GM23248 (cell line): ENCODE data around the gene GHITM. TPM values are rescaled to one million over a fixed set of nuclear protein-coding genes. Genes with fewer than 3 reads are reported as not detected.
"Not testable (repeated sequence)": the region's sequence is repeated elsewhere in the genome, so short reads cannot be mapped to it uniquely, and the experiment has no call there.

ENCODE experiments used
- DNase-seq: peaks from one replicate; pipeline ENCODE4 v3.0.0-alpha.2; 2015
- H2AFZ ChIP-seq: fragments of 200-600 bp; sonication (generic); 2 replicates; pipeline ENCODE4 v1.6.1; 2016; ENCODE audit warnings: antibody characterized with exemption
- H3F3A ChIP-seq: fragments of 200-600 bp; sonication (generic); 2 replicates; pipeline ENCODE4 v1.6.1; 2016; ENCODE audit warnings: mild to moderate bottlenecking, antibody characterized with exemption, mixed run types; ENCODE audit not compliant: insufficient read depth
- H3K27ac ChIP-seq: fragments of 200-600 bp; sonication (generic); 2 replicates; pipeline ENCODE4 v1.5.1; 2016; ENCODE audit warnings: mild to moderate bottlenecking
- H3K27me3 ChIP-seq: fragments of 200-600 bp; sonication (generic); replicated peaks from 2 replicates; pipeline ENCODE4 v1.6.1; 2016; ENCODE audit warnings: mild to moderate bottlenecking; ENCODE audit not compliant: insufficient read depth
- H3K36me3 ChIP-seq: fragments of 200-600 bp; sonication (generic); 2 replicates; pipeline ENCODE4 v1.6.1; 2016; ENCODE audit warnings: low read depth, mild to moderate bottlenecking
- H3K4me1 ChIP-seq: fragments of 200-600 bp; sonication (generic); 2 replicates; pipeline ENCODE4 v1.6.1; 2016; ENCODE audit warnings: mild to moderate bottlenecking; ENCODE audit not compliant: insufficient read depth
- H3K4me2 ChIP-seq: fragments of 200-600 bp; sonication (generic); one replicate; pipeline ENCODE4 v1.6.1; 2016; ENCODE audit warnings: mild to moderate bottlenecking; ENCODE audit not compliant: unreplicated experiment
- H3K4me3 ChIP-seq: fragments of 200-600 bp; sonication (generic); 2 replicates; pipeline ENCODE4 v1.5.1; 2016; ENCODE audit warnings: mild to moderate bottlenecking
- H3K79me2 ChIP-seq: fragments of 200-600 bp; sonication (generic); 2 replicates; pipeline ENCODE4 v1.6.1; 2016; ENCODE audit warnings: mild to moderate bottlenecking; ENCODE audit not compliant: insufficient read depth
- H3K9ac ChIP-seq: fragments of 200-600 bp; sonication (generic); 2 replicates; pipeline ENCODE4 v1.6.1; 2016; ENCODE audit warnings: mild to moderate bottlenecking
- H3K9me2 ChIP-seq: fragments of 200-600 bp; sonication (generic); 2 replicates; pipeline ENCODE4 v1.6.1; 2016; ENCODE audit warnings: mixed run types, mild to moderate bottlenecking, moderate library complexity; ENCODE audit not compliant: insufficient read depth
- H3K9me3 ChIP-seq: fragments of 200-600 bp; sonication (generic); one replicate; pipeline ENCODE4 v1.6.1; 2017; ENCODE audit warnings: low read depth
- H4K20me1 ChIP-seq: fragments of 200-600 bp; sonication (generic); 2 replicates; pipeline ENCODE4 v1.6.0; 2016; ENCODE audit not compliant: insufficient read depth
- EZH2 ChIP-seq: fragments of 200-600 bp; sonication (generic); IDR thresholded peaks from 2 replicates; pipeline ENCODE4 v1.6.1; 2018; ENCODE audit warnings: antibody characterized with exemption, mild to moderate bottlenecking; ENCODE audit not compliant: insufficient read depth, poor library complexity, severe bottlenecking
- EZH2phosphoT487 ChIP-seq: fragments of 200-600 bp; sonication (generic); IDR thresholded peaks from 2 replicates; pipeline ENCODE4 v1.6.1; 2018; ENCODE audit warnings: antibody characterized with exemption, moderate library complexity, mild to moderate bottlenecking, low read depth; ENCODE audit not compliant: insufficient read depth
- WGBS, 2 experiments: methylation state at CpG; one replicate each; pipeline ENCODE4 v1.1.6; 2015 to 2017; ENCODE audit warnings: low lambda C conversion rate in 2 of 2, low coverage in 1 of 2; ENCODE audit errors: missing lambda C conversion rate in 2 of 2; 5-methylcytosine and 5-hydroxymethylcytosine counted together
- in situ Hi-C: fragments of 300-500 bp; cut with MboI; formaldehyde crosslinking; loops from 2 replicates; pipeline ENCODE4 v1.15.0; 2020
- polyA plus RNA-seq: library from polyadenylated mRNA; unstranded; fragments of >200 nt; fragmentation: Nextera tagmentation; extraction: Ambion mirVana; gene quantifications from 2 replicates; pipeline ENCODE4 v1.2.1, GENCODE V29; 2016
- total RNA-seq: library from RNA; depleted of rRNA; stranded (reverse); fragments of >200 nt; shearing (Covaris generic); gene quantifications from 2 replicates; pipeline ENCODE4 v1.2.3, GENCODE V29; 2014

Gene GHITM
- total and polyA plus RNA-seq, 2 experiments from 2014 or later, result 205 to 258 TPM

GRCh38 chr10:84098667-84099066 lies 40.6 kb upstream of the GHITM start:
- H3F3A ChIP-seq, result no peaks in the 10 kb centered on the region
- no peak overlapping the region for H3K4me3 ChIP-seq
- no peaks in the 10 kb centered on the region for H3K79me2 ChIP-seq
- H3K4me1 ChIP-seq, result peaks cover 4% of the 10 kb centered on the region; the same call in 1 of the 2 replicates
- H3K9ac ChIP-seq, result no peak overlapping the region
- no peak overlapping the region for H3K4me2 ChIP-seq
- DNase-seq, result no peak
- no peak overlapping the region for H3K27ac ChIP-seq
- no peak overlapping the region for H2AFZ ChIP-seq
- H3K27me3 ChIP-seq, result no peaks in the 10 kb centered on the region
- no peaks in the 10 kb centered on the region for H3K9me3 ChIP-seq
- no peaks in the 10 kb centered on the region for H3K9me2 ChIP-seq
- H3K36me3 ChIP-seq, result no peaks in the 10 kb centered on the region
- no peaks in the 10 kb centered on the region for H4K20me1 ChIP-seq
- in situ Hi-C loops, result no loop called here
- 48 to 56% methylated on average over 2 of the region's 2 CpGs for WGBS, 2 experiments
- no peak for TF ChIP-seq EZH2
- TF ChIP-seq EZH2phosphoT487, result no peak

DNA sequence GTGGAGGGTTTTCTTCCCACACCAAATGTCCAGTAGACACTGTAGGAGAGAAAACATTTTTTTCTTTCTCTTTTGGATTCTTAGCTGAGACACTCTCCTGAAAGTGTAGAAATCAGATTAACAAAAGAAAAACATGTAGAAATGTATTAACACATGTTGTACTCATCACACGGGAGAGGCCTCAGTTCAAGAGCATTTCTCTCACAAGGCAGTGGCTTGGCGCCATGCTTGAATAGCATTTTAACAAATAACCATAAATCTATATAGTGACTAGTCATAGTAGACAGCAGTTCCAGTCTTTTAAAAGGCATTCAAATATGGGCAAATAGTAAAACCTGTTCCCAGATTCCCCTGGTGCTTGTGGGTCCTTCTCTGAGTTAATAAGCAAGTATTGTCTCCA lies 38.3 kb upstream of the GHITM start:
- no peaks in the 10 kb centered on the region for H4K20me1 ChIP-seq
- no peak overlapping the region for H3K27ac ChIP-seq
- no peaks in the 10 kb centered on the region for H3K27me3 ChIP-seq
- no peak overlapping the region for H3K4me3 ChIP-seq
- H3K4me2 ChIP-seq, result no peak overlapping the region
- no peak overlapping the region for H2AFZ ChIP-seq
- H3F3A ChIP-seq, result no peaks in the 10 kb centered on the region
- 23 to 27% methylated on average over 2 of the region's 2 CpGs for WGBS, 2 experiments
- no peaks in the 10 kb centered on the region for H3K36me3 ChIP-seq
- in situ Hi-C loops, result no loop called here
- no peaks in the 10 kb centered on the region for H3K9me2 ChIP-seq
- H3K9me3 ChIP-seq, result no peaks in the 10 kb centered on the region
- no peaks in the 10 kb centered on the region for H3K79me2 ChIP-seq
- peaks cover 2% of the 10 kb centered on the region; the same call in 1 of the 2 replicates for H3K4me1 ChIP-seq
- no peak for DNase-seq
- no peak overlapping the region for H3K9ac ChIP-seq
- no peak for TF ChIP-seq EZH2
- TF ChIP-seq EZH2phosphoT487, result no peak

DNA sequence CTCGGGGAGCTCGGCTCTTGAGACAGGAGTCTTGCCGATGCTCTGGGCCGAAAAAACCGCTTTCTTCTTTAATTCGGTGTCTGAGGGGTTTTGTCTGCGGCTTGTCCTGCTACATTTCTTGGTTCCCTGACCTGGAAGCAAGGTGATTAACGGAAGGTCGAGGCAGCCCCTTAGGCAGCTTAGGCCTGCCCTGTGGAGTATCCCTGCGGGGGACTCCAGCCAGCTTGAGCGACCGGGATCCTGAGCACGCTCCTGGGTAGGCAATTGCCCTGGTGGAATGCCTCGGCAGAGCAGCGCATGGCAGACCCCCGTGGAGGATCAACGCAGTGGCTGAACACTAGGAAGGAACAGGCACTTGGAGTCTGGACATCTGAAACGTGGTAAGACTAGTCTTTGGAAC lies 30.5 kb upstream of the GHITM start:
- H3F3A ChIP-seq, result no peaks in the 10 kb centered on the region
- no peaks in the 10 kb centered on the region for H3K79me2 ChIP-seq
- H3K4me3 ChIP-seq, result no peak overlapping the region
- H3K9me3 ChIP-seq, result no peaks in the 10 kb centered on the region
- H3K27me3 ChIP-seq, result no peaks in the 10 kb centered on the region
- no peaks in the 10 kb centered on the region for H3K9me2 ChIP-seq
- no peak overlapping the region for H2AFZ ChIP-seq
- DNase-seq, result no peak
- in situ Hi-C loops, result no loop called here
- H4K20me1 ChIP-seq, result no peaks in the 10 kb centered on the region
- TF ChIP-seq EZH2 (no peak), EZH2phosphoT487 (no peak)
- no peaks in the 10 kb centered on the region for H3K36me3 ChIP-seq
- H3K27ac ChIP-seq, result no peak overlapping the region
- no peak overlapping the region for H3K4me2 ChIP-seq
- no peaks in the 10 kb centered on the region for H3K4me1 ChIP-seq
- 56 to 69% methylated on average over 18 of the region's 18 CpGs for WGBS, 2 experiments
- no peak overlapping the region for H3K9ac ChIP-seq

DNA sequence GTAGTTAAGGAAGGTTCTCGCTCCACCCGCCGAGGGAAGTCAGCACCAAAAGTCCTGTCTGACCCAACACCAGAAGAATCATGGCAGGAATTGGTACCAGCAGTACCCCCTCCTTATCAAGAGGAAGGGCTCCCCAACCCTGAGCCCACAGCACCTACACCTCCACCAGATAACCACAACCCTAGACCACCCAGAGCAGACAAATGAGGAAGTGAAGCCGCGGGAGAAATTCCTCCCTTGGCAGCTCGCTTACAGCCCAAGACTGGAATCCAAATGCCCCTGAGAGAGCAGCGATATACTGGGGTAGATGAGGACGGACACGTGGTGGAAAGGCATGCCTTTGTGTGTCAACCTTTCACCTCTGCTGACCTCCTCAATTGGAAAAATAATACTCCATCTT lies 29.5 kb upstream of the GHITM start:
- H3K9me3 ChIP-seq, in situ Hi-C loops, H3K36me3 ChIP-seq, H2AFZ ChIP-seq, H3K4me2 ChIP-seq, H3K4me3 ChIP-seq, H3K4me1 ChIP-seq, H3K79me2 ChIP-seq, H3K9ac ChIP-seq, H3K9me2 ChIP-seq, DNase-seq, H3F3A ChIP-seq, H3K27me3 ChIP-seq, H3K27ac ChIP-seq, H4K20me1 ChIP-seq: not testable (repeated sequence)
- 64 to 65% methylated on average over 9 of the region's 9 CpGs for WGBS, 2 experiments

- H3K4me1 ChIP-seq, H4K20me1 ChIP-seq, H3K27ac ChIP-seq, in situ Hi-C loops, DNase-seq, H3K4me3 ChIP-seq, H3K9me3 ChIP-seq, H3K27me3 ChIP-seq, H3K79me2 ChIP-seq, H3F3A ChIP-seq, H3K9me2 ChIP-seq, H2AFZ ChIP-seq, H3K36me3 ChIP-seq, H3K9ac ChIP-seq, H3K4me2 ChIP-seq: not testable (repeated sequence)
- 0 to 8% methylated on average over 1 of the region's 1 CpG for WGBS, 2 experiments
Observed at GRCh38 chr10:84113468-84113867, 25.8 kb upstream of the GHITM start.
